Regular cardiac myocyte (primary cell): Measurements from ENCODE around the gene NME7. TPM values are rescaled to one million over a fixed set of nuclear protein-coding genes. Genes with fewer than 3 reads are reported as not detected.

ENCODE experiments used
- total RNA-seq: library from RNA; depleted of rRNA; stranded (reverse); fragments of >200 nt; gene quantifications from 2 replicates; pipeline ENCODE4 v1.2.3, GENCODE V29; 2014

Gene NME7, protein sequence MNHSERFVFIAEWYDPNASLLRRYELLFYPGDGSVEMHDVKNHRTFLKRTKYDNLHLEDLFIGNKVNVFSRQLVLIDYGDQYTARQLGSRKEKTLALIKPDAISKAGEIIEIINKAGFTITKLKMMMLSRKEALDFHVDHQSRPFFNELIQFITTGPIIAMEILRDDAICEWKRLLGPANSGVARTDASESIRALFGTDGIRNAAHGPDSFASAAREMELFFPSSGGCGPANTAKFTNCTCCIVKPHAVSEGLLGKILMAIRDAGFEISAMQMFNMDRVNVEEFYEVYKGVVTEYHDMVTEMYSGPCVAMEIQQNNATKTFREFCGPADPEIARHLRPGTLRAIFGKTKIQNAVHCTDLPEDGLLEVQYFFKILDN
- total RNA-seq = 29.9 and 39.7 TPM in 2 replicates

DNA sequence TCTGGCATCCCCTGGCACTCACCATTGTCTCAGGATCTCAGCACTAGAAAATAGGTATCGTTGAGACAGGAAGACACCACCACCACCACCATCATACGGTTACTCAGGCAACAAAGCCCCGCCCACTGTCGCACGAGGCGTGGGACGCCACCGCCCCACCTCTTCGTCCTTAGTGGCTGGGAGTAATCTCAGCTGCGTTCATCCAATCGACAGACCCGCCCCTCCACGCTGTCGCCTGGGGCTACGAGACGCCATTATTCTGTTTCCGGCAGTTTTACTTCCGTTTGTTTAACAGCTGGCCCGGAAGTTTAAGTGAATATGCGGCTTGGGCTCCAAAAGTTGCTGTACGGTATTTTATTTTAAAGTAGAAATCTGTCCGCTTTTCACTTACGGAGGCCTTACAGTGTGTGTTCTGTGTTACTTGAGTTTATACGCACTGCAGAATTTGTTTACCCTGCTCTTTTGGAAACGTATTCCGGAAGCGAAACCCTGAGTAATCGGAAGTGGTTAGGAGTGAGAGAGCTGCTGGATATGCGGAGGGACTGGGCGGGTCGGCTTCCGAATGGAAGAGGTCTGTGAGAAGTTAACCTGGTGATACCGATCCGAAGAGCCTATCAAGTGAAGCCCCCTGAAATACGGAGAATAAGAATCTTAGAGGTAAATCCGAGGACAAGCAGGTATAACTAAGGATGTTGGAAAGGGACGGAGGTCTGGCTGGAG, at the start of gene NME7, which contains the start of gene BLZF1:
NME7 (minus strand) TSS at position 112 of the 720 bp plus-strand sequence; CDS start at position 25, 87 bp downstream.
BLZF1 (plus strand) TSS at position 510 of the 720 bp plus-strand sequence. CDS start 1,328 bp downstream, outside the sequence.

DNA sequence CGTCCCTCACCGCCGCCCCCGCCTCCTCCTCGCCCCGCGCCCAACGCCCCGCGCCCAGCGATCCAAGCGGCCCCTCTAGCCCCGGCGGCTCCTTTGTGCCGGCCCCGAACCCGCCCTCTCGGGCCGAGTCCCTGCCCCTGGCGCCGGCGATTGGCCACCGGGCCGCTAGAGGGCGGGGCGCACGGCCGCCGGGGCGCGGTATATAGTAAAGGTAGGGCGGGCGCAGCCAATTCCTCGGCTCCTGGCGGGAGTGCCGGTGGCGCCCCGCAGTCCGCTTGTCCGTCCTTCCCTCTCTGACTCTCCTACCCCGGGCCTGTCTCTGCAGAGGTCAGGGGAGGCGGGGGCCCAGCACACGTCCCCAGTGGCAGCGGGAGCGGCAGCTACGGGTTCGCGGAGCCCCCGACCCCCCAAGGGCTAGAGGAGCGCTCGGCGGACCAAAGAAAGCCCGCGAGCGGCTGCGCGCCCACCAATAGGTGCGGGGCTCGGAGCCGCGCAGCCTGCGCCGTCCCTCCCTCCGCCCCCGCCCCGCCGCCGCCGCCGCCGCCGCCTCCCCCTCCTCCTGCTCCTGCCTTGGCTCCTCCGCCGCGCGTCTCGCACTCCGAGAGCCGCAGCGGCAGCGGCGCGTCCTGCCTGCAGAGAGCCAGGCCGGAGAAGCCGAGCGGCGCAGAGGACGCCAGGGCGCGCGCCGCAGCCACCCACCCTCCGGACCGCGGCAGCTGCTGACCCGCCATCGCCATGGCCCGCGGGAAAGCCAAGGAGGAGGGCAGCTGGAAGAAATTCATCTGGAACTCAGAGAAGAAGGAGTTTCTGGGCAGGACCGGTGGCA, 261.3 kb downstream of the NME7 start, which contains the start of gene ATP1B1:
ATP1B1 (plus strand) TSS at position 596 of the 826 bp plus-strand sequence; CDS start at position 736, 140 bp downstream.

Other genes with a start within 250 kb of the NME7 start
- 46.6 and 49.9 TPM in 2 replicates for gene BLZF1, start 398 bp upstream of the NME7 start, total RNA-seq
- 0.77 and 1.7 TPM in 2 replicates for gene CCDC181, start 59.7 kb upstream of the NME7 start, total RNA-seq
- gene SLC19A2, start 118.1 kb upstream of the NME7 start, total RNA-seq = 8.1 and 16.9 TPM in 2 replicates
- under 0.01 TPM in 1 of 2 replicates, not detected in the other for gene F5, start 218.7 kb upstream of the NME7 start, total RNA-seq